GM12801 (cell line): ENCODE results near the gene KBTBD7.

ENCODE experiments used
- TF ChIP-seq, protein P1 (sequence below): IDR thresholded peaks from one replicate; pipeline ENCODE4 v1.5.1; 2011; ENCODE audit warnings: control low read depth; ENCODE audit not compliant: insufficient read length; ENCODE audit errors: extremely low read depth

Gene KBTBD7, protein sequence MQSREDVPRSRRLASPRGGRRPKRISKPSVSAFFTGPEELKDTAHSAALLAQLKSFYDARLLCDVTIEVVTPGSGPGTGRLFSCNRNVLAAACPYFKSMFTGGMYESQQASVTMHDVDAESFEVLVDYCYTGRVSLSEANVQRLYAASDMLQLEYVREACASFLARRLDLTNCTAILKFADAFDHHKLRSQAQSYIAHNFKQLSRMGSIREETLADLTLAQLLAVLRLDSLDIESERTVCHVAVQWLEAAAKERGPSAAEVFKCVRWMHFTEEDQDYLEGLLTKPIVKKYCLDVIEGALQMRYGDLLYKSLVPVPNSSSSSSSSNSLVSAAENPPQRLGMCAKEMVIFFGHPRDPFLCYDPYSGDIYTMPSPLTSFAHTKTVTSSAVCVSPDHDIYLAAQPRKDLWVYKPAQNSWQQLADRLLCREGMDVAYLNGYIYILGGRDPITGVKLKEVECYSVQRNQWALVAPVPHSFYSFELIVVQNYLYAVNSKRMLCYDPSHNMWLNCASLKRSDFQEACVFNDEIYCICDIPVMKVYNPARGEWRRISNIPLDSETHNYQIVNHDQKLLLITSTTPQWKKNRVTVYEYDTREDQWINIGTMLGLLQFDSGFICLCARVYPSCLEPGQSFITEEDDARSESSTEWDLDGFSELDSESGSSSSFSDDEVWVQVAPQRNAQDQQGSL

DNA sequence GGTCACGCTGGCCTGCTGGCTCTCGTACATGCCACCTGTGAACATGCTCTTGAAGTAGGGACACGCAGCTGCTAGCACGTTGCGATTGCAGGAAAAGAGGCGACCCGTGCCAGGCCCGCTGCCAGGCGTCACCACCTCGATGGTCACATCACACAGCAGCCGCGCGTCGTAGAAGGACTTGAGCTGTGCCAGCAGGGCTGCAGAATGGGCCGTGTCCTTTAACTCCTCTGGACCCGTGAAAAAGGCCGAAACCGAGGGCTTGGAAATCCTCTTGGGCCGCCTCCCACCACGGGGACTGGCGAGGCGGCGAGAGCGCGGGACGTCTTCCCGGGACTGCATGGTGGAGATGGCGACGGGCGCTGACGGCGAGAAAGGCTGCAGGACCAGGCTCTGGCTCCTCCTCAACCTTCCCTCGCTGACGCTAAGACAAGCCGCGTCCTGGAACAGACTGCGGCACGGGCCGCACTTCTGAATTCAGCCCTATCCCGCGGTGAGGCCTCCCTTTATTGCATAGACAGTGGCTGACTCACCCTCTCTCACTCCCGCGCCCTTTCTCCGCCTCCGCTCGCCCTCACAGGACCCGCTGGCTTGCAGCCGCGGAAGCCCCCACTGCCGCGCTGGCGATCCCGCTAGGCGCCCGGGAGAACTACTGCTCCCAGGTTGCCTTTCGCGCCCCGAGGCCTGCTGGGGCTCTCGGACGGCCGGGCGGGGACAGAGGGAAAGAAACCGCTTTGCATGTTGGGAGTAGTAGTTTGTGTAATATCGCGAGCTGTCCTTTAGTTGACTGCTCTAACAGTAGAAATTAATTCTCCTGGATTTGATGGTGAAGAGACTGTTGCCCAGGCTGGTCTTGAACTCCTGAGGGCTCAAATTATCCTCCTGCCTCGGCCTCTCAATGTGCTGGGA lies at the start of gene KBTBD7:
Gene KBTBD7 (minus strand): TSS at position 651 of the 906 bp plus-strand sequence. CDS start 312 bp downstream, at position 339.
- TF ChIP-seq, protein P1, sequence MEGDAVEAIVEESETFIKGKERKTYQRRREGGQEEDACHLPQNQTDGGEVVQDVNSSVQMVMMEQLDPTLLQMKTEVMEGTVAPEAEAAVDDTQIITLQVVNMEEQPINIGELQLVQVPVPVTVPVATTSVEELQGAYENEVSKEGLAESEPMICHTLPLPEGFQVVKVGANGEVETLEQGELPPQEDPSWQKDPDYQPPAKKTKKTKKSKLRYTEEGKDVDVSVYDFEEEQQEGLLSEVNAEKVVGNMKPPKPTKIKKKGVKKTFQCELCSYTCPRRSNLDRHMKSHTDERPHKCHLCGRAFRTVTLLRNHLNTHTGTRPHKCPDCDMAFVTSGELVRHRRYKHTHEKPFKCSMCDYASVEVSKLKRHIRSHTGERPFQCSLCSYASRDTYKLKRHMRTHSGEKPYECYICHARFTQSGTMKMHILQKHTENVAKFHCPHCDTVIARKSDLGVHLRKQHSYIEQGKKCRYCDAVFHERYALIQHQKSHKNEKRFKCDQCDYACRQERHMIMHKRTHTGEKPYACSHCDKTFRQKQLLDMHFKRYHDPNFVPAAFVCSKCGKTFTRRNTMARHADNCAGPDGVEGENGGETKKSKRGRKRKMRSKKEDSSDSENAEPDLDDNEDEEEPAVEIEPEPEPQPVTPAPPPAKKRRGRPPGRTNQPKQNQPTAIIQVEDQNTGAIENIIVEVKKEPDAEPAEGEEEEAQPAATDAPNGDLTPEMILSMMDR, result no peak

DNA sequence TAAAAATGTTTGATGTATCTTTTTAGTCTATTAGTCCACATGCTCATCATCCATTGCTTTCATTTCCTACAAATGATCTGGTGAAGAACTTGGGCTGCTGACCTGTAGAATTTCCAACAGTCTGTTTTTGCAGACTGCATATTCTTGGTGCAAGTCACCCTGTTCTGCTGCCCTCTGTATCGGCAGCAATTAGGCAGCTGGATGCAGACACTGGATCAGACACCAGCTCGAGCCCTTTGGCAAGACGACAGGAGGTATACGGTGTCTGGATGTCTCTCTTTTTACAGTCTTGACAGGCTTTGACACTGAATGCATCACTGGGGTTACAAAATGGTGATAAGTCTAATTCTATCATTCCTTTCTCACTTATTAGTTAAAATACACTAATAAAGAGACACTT lies 47.3 kb upstream of the KBTBD7 start:
- TF ChIP-seq, protein P1, result no peak

- TF ChIP-seq, protein P1, result no peak
Measured at GRCh38 chr13:41236369-41236768, 42.0 kb upstream of the KBTBD7 start.

- TF ChIP-seq, protein P1, result no peak
Measured at GRCh38 chr13:41232578-41233480, 38.5 kb upstream of the KBTBD7 start.

- TF ChIP-seq, protein P1, result no peak
Measured at GRCh38 chr13:41231786-41232185, 37.4 kb upstream of the KBTBD7 start.

- TF ChIP-seq, protein P1, result no peak
Measured at GRCh38 chr13:41231025-41231677, 36.8 kb upstream of the KBTBD7 start.
